Stomach (tissue), 4 donors: ENCODE measurements around the gene MBNL2.

ENCODE experiments used
- POLR2A ChIP-seq, 4 donors: fragments of 450-650 bp; IDR thresholded peaks; one replicate each; pipeline ENCODE4 v1.6.1; 2016; ENCODE audit warnings: antibody characterized with exemption in 4 of 4, control low read depth in 2 of 4, mild to moderate bottlenecking in 1 of 4, moderate library complexity in 1 of 4
- TF ChIP-seq, protein P1 (sequence below), 7 experiments: fragments of 450-650 bp in 4 of 7; fragments of 200-600 bp in 3 of 7; sonication (generic) in 3 of 7; IDR thresholded peaks; one replicate each; pipeline ENCODE4 v1.5.1; 2016 to 2019; ENCODE audit warnings: antibody characterized with exemption in 7 of 7, control low read depth in 2 of 7, mild to moderate bottlenecking in 1 of 7

DNA sequence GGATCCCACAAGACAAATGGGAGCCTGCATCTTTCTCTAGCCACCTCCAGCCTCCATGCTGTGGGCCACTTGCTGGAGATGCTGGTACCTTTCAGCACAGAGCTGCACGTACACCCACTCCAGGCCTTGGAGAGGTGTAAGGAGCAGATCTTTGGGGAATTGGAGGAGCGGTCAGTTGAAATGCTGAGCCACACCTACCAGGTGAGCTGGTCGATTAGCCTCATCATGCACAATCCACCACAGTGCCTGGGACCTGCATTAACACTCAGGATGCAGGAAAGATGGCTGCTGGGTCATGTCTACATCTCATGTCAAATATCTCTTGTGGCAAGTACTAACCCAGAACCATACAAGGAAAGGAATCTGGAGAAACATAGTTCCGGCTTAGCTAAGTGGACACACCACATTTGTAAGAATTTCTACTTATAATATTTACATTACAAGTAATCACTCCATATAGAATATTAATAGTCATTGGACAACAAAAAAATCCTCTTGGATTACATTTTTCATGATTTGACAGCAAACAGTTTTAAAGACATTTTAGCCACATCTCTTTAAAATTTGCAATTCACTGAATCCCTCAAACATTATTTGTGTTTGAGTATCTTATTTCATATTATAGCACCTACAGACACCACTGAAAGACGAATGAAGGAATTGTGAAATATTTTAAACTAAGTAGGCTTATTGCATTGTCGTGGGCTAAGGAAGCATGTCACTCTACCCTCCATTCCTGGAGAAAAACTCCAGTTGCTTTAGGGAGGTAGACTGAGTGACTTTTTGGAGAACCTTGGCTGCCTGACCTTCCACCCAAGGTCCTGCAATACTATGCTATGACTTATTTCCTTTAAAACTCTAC is 21.8 kb upstream of the MBNL2 start:
- no peak for TF ChIP-seq POLR2A (IDR thresholded peaks at IDR 0.05)
- TF ChIP-seq, protein P1, sequence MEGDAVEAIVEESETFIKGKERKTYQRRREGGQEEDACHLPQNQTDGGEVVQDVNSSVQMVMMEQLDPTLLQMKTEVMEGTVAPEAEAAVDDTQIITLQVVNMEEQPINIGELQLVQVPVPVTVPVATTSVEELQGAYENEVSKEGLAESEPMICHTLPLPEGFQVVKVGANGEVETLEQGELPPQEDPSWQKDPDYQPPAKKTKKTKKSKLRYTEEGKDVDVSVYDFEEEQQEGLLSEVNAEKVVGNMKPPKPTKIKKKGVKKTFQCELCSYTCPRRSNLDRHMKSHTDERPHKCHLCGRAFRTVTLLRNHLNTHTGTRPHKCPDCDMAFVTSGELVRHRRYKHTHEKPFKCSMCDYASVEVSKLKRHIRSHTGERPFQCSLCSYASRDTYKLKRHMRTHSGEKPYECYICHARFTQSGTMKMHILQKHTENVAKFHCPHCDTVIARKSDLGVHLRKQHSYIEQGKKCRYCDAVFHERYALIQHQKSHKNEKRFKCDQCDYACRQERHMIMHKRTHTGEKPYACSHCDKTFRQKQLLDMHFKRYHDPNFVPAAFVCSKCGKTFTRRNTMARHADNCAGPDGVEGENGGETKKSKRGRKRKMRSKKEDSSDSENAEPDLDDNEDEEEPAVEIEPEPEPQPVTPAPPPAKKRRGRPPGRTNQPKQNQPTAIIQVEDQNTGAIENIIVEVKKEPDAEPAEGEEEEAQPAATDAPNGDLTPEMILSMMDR (IDR thresholded peaks at IDR 0.05) = no peak
